Hematopoietic multipotent progenitor cell (in vitro differentiated cells): ENCODE measurements around the gene SLC18A2. TPM values are rescaled to one million over a fixed set of nuclear protein-coding genes. Genes with fewer than 3 reads are reported as not detected.
"Not testable (repeated sequence)": the region's sequence is repeated elsewhere in the genome, so short reads cannot be mapped to it uniquely, and the experiment has no call there.

ENCODE experiments used
- DNase-seq, 3 donors: peaks; one replicate each; pipeline ENCODE4 v3.0.0-alpha.2; 2011 to 2015; ENCODE audit warnings: low read depth in 2 of 3, low spot score in 2 of 3
- total RNA-seq: library from RNA; depleted of rRNA; stranded (reverse); fragments of >200 nt; gene quantifications from one replicate; pipeline ENCODE4 v1.2.3, GENCODE V29; 2012

The SLC18A2 gene
- total RNA-seq, 1 donor = 13.2 TPM

- DNase-seq = not testable (repeated sequence)
These were observed 10.8 kb upstream of the SLC18A2 start for GRCh38 chr10:117230107-117230506.

DNA sequence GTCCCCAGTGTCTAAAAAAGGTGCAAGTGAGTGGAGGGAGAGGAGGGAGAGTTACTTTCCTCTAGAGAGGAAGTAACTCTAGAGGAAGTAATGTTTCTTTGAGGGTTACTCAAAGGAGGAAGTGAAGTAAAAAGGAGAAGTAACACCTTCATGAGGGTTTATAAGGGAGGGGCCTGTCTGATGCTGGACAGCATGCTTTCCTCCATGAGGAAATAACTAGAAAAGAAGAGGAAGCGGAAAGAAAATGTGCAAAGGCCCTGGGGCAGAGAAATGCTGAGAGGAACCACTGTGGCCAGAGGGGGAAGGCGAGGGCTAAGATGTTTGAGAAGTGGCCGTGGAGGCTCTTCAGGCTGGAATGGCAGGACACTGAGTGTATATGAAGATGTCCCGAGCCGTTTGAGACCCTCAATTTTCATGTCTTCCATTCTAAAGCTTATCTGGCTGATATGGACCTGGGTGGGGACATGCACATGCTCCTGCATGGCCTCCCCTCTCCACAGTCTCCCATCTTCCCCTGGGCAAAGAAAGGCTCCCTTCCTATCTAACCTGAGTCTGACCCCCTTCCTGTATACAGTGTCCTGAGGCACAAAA is 3.4 kb upstream of the SLC18A2 start:
- peak in 2 of 3 donors; percentile 41 to 77 for DNase-seq

DNA sequence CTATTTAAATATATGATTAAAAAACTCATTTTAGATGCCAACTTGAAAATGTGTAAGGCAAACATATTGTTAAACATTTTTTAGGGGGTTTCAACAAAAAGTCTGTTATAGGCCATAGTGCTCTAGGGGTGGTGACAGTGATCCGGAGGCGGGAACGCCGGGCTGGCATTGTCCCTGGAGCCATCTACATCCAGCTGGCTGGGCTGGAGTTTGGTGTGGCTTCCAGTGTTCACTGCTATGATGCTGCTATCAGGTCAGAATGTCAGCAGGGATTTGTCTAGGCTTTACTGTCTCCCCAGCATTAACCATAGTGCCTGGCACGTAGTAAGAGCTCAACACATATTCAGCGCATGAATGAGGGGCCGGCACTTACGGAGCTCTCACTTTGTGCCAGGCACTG is 1.9 kb upstream of the SLC18A2 start:
- DNase-seq = no peak

DNA sequence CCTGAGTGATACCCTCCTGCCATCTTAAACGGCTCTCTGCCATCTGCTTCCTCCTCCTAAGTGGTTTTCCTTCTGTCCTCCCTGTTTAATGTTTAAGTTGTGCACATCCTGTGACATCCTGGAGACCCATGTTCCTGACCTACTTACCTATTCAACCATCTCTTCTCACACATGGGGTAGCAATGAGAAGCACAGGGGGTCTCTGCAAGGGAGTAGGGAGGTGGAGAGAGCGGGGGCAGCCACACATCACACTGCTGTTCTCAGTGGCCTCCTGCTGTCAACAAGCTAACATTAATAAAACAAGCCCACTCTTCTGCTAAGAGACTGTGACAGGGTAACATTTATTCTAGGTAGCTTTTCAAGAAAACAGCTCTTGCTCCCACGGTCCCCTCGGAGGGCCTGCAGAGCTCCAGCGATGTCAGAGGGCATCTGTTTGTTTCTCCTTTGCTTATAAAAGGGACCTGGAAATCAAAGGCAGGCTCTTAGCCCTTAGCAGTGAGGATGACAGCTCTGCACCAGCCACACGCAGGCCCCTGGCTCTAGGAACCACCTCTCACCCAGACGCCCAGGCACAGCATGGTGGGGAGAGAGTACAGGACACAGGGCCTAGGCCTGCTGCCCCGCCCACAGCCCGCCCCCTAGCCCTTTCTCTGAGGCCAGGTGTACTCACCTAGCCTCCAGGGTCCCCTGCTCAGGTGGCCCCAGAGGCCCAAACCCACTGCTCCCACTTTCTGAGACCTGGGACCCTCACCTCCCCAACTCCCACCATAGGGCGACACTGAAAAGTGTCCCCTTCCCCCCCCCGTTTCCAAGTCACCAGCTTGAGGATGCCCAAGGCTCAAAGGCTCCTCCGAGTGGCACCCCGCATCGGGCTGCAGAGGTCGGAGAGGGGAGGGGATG is 943 bp upstream of the SLC18A2 start:
- peak in 1 of 3 donors; percentile 40 for DNase-seq

DNA sequence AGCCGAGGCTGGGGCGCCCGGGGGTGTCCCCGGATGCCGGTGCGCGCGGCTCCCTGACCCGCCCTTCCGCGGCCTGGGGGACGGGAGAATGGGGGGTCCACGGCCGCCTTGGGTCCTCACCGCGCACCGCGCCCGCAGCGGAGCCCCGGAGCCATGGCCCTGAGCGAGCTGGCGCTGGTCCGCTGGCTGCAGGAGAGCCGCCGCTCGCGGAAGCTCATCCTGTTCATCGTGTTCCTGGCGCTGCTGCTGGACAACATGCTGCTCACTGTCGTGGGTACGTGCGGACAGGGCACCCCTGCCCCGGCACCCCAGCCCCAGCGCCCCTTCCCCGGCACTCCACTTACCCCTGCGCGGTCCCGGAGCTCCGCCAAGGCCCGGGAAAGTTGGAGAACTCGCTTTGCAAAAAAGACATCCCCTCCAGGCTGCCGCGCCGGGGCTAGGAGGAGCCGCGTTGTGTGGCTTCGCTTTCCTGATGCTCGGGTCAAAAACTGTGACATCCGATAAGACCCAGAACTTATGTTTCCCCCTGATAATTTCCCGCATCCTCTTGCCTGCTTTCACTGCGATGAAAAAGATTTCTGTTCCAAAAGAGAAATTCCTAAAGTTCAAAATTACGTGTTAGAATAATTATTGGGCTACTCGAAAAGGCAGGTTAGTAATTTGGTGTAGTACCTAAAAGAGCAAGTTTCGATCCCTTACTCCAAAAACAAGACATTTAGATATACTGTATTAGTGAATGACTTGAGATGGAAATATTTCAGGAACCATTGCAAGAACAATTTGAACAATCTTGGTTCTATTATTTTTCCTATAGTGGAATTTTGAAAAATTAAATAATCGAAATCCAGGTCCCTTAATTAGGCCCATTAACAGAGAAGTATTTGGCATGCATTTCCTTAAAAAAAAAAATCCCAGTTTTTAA is 888 bp downstream of the SLC18A2 start:
- DNase-seq = peak in 2 of 3 donors; percentile 51 to 54

DNA sequence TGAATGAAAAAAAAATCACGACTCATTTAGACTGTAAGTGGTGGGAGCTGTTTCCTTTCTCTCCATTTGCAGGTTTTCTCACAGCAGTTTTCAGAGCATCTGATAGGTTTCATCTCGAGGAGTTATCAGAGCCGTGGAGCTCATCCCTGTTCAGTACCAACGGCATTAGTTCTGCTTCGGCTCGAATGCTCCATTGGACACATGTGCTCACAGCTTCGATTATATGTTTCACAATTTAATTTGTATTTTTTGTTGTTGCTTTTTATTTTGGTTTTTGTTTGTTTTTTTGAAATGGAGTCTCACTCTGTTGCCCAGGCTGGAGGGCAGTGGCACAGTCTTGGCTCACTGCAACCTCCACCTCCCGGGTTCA is 1.5 kb downstream of the SLC18A2 start:
- DNase-seq = no peak

DNA sequence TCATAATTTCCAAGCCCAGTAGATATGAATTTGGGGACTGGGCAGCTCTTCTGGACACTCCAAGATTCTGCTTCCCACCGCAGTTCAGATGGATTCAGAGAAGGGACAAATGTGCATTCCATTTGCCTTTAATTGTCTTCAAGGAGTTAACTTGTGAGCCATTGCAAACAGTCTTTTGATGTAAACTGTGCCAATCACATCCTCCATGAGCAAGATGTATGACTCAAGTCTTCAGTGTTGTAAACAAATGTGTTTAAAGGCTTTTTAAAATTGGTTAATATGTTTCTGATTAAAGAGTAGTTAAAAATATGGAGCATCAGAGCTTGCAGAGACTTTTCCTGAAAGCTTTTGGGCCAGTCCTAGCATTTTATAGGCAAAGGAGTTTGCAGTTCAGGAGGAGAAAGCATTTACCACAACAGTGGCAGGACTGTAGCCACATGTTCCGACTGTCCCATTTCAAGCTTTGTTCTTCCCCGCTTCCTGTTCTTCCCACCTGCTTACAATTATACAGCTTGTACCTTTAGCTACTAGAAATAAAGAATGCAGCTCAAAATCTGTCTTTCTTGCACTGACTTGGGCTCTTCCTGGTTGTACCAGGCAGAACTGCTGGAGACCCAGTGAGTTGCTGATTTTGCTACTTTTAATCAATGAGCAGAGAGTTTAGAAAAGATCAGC is 6.2 kb downstream of the SLC18A2 start:
- DNase-seq = no peak

DNA sequence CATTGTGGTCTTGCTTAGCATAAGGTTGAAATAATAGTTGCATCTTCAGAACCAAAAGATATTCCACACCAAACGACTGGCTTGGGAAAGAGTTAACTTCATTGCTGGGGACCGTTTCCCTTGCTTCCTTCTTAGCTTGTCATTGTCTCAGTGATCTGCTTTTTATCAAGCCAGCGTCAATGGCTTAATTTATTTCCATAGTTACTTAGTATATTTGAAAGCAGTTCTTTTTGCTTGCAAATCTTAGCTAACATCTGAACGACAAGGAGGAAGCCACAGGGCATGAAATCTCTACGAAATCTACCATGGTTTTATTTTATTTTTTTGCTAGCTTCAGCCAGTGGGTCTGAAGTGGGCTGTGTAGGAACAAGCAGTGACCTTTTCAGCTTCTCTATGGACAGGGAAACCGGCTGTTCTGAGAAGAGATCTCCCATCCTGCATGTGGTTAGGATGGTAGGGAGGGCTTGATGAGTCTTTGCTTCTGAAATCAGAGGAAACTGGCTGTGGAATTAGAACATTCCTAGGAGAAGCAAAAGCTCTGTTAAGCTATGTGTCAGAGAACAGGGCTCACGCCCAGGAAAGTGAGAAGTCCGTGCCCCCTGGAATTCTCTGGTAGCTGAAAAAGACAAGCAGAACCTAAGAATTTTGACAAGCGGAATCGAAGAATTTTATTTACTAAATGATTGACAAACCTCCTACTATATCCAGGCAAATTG is 8.0 kb downstream of the SLC18A2 start:
- peak in 1 of 3 donors; percentile 67 for DNase-seq

GRCh38 chr10:117249493-117250093 is 8.7 kb downstream of the SLC18A2 start:
- peak in 1 of 3 donors; percentile 42 for DNase-seq

DNA sequence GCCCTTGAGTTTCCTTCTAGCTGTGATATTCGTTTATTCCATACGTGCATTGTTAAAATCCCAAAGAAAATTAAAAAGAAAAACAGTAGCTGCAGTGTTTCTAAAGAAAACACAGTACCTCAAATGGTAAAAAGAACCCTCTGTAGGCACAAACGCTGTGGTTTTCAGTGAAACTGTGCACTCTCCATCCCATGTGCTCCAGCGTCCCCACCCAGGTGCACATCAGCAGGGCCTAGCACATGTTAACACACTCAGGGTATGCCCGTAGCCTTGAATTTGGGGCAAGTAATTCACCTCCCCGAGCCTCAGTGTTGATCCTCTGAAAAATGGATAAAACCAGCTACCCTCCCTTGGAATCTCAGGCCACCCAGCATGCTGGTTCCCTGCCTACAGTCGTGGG is 9.5 kb downstream of the SLC18A2 start:
- DNase-seq = no peak

- no peak for DNase-seq
These were observed 13.0 kb downstream of the SLC18A2 start for GRCh38 chr10:117253908-117254307.

GRCh38 chr10:117254338-117254737 is 13.4 kb downstream of the SLC18A2 start:
- DNase-seq = no peak

DNA sequence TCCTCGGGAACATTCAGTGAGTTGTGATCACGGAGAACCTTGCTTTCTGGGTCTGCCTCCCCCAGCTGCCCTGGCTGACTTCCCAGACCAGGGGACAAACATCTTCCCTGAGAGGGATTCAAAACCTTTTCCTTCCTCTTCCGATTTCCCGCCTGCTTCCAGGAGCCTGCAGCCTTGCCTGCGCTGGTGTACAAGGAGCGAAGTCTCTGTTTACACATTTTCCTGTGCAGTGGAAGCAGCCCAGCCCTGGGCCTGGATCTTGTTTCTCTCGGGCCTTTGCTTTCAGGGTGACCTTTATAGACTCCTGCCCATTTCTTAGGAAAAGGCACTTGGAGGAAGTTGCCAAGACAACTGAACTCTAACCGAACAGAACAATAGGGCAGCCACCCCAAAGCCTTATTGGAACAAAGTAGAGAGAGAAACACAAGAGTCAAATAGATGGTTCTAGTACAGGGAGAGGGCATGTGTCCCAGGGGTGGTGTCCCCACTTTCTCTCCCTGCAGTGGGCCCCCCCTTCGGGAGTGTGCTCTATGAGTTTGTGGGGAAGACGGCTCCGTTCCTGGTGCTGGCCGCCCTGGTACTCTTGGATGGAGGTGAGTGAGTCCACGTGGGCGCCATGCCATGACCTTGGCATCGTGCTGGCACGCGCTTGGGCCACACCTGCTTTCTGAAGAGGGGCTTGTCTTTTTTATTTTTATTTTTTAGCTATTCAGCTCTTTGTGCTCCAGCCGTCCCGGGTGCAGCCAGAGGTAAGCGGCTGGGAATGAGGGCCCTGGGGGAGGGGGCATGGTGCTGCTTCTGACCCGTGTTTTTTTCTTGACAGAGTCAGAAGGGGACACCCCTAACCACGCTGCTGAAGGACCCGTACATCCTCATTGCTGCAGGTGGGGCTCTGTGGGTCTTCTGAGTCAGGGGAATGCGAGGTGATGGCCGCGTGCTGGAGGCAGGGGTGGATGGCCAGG is 14.1 kb downstream of the SLC18A2 start:
- DNase-seq = no peak

DNA sequence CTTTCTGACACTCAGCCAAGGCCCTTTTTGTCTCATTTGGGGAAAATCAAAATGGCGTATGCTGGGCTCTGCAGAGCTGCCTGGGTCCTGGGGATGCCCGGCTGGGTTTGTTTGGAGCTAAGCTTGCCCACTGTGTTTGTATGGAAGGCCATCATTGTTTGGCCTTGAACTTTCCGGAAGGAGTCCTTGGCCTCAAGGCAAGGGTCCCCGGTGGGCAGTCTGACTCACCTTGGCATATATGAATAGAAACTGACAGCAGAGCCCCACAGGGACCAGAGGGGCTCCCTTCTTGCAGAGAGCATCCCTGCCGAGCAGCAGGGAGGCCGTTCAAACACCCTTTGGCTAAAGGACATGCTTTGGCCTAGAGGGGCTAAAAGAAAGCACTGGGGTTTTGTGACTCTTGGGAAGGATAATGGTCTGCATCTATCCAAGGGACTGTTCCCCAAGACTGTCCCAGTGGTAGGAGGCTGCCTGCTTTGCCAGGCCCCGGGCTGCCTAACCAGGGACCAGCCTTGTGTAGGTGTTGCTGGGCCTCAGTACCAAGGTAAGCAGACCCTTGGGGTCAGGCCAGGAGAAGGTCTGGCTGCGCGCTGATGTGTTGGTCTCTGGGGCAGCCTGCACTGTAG is 15.0 kb downstream of the SLC18A2 start:
- DNase-seq = no peak

DNA sequence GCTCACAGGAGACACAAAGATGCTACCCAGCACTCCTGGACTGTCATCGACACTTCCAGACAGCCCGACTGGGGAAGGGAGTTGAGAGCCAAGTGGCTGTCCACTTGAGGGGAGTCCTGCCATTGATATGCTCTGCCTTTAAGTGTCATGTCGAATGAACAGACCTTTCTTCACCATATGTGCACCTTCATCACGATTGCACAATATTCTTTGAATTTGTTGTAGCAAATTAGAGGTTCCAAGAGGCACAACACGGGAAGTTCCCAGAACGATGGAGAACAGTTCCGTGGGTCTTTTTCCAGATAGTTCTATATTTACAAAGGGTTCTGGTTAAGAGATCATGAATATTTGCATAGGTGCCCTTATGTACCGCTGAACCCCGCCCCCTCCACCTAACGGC is 16.0 kb downstream of the SLC18A2 start:
- DNase-seq = no peak

- DNase-seq = no peak
These were observed 16.8 kb downstream of the SLC18A2 start for GRCh38 chr10:117257721-117258120.

DNA sequence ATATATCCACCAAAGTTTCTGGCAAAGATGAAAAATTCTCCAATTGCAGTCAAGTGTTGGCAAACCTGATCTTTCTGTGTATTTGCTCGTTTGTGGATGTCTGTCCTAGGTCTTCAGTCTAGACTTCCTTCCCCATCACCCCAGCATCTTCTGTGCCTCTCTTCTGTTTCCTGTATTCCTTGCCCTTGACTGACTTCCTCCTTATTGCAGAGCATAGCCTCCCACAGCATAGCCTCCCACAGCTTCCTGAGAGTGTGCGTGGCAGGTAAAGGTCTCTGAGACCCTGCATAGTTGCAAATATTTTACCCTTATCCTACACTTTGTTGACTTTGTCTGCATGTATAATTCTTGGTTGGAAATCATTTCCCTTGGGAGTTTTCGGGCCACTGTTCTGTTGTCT is 18.4 kb downstream of the SLC18A2 start:
- peak in 1 of 3 donors; percentile 18 for DNase-seq

GRCh38 chr10:117260084-117260483 is 19.2 kb downstream of the SLC18A2 start:
- peak in 1 of 3 donors; percentile 11 for DNase-seq
